NOMO-1 (cell line): ENCODE data around the gene BAZ2B.
"Not testable (repeated sequence)": the region's sequence is repeated elsewhere in the genome, so short reads cannot be mapped to it uniquely, and the experiment has no call there.

Source experiments
- DNase-seq, 2 experiments: peaks; one replicate each; lab custom pipeline; 2025; ENCODE audit not compliant: unreplicated experiment in 2 of 2; lab: John Stamatoyannopoulos, UW

Gene BAZ2B

DNA sequence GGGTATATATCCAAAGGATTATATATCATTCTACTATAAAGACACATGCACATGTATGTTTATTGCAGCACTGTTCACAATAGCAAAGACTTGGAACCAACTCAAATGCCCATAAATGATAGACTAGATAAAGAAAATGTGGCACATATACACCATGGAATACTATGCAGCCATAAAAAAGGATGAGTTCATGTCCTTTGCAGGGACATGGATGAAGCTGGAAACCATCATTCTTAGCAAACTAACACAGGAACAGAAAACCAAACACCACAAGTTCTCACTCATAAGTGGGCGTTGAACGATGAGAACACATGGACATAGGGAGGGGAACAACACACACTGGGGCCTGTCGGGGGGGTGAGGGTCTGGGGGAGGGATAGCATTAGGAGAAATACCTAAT, 254.7 kb downstream of the BAZ2B start:
- DNase-seq = not testable (repeated sequence)

DNA sequence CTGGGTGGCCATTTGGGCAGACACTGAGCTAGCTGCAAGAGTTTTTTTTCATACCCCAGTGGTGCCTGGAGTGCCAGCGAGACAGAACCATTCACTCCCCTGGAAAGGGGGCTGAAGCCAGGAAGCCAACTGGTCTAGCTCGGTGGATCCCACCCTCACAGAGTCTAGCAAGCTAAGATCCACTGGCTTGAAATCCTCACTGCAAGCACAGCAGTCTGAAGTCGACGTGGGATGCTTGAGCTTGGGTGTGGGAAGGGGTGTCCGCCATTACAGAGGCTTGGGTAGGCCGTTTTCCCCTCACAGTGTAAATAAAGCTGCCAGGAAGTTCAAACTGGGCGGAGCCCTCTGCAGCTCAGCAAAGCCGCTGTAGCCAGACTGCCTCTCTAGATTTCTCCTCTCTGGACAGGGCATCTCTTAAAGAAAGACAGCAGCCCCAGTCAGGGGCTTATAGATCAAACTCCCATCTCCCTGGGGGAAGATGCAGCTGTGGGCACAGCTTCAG, 260.2 kb downstream of the BAZ2B start:
- DNase-seq = no peak

DNA sequence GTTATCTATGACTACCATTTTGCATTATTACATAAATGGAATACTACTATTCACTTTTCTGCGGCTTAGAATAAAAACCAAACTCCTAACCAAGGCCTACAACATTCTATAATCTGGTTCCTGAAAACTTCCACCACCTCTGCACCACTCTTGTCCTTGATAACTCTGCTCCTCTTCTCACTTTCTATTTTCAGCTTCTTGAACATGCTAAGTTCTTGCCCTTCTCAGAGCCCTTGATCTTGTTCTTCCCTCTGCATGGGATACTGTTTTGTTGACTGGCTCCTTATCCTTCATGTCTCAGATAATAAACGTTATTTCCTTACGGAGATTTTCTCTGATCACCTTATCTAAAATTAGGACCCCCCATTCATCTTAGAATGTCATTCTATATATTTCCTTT, 264.4 kb downstream of the BAZ2B start:
- no peak for DNase-seq

DNA sequence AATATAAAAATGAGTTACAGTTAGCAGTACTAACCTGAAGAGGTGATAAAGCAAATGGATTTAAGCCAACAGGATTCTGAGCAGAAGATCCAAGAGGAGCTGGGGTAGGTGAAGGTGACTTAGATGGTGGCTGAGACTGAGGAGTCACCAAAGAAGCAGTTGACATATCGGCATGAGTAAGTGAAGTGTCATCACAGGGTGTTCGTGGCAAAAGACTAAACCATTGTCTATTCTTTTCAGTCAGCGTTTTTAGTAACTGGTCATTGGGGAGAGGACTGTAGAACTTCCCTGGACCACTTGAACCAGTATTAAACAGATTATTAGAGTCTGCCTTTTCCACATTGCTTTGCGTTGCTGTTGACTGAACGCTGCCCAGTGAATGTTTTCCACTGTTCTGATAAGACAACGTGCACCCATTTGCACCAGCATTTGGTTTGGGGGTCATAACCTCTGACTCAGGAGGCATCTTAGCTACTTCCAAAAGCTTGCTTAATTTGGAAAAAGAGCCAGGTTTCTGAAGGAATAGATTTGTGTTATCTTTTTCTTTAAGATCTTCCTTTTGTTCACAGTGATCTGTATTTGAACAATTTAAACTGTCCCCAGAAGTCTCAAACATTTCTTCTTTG, 266.6 kb downstream of the BAZ2B start:
- DNase-seq = no peak

DNA sequence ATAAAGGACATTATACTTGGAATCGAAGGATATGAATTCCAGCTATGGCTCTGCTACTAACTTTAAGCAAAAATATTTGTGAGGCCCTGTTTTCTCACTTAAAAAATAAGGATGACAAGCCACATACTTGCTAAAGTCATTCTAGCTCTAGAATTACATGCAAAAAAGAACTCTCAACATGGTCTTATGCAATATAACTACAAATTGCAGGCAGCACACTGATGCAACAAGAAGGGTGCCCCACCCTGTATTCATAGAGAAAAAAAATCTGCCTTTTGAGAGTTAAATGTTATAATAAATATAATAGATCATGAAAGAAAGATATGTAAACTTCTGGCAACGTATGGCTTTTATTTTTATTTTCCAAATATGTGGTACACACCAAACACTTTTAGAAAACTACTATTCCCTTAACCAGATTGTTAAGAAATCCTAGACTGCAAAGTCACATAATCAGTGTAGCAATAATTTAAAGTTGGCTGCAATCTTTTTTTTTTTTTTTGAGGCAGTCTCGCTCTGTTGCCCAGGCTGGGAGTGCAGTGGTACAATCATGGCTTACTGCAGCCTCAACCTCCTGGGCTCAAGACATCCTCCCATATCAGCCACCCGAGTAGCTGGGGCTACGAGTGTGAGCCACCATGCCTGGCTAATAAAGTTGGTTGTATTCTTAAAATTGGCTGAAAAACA, 289.6 kb downstream of the BAZ2B start:
- peak; percentile 68 to 90 for DNase-seq

DNA sequence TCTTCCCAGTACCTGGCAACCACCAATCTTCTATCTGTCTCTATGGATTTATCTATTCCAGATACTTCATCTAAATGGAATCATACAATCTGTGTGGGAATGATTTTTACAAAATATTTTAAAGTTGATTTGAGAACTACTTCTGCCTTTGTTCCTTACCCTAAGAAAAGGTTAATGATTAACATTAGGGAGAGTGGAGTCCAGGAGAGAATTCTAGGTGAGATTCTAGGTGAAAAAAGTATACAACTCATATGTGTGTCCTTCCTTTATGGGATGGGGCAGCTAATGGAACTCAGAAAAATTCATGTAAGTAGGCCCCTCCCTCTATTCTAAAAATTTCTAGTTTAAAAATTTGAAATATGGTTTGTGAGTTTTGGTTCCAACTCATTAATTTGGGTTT, 293.9 kb downstream of the BAZ2B start:
- DNase-seq = no peak

DNA sequence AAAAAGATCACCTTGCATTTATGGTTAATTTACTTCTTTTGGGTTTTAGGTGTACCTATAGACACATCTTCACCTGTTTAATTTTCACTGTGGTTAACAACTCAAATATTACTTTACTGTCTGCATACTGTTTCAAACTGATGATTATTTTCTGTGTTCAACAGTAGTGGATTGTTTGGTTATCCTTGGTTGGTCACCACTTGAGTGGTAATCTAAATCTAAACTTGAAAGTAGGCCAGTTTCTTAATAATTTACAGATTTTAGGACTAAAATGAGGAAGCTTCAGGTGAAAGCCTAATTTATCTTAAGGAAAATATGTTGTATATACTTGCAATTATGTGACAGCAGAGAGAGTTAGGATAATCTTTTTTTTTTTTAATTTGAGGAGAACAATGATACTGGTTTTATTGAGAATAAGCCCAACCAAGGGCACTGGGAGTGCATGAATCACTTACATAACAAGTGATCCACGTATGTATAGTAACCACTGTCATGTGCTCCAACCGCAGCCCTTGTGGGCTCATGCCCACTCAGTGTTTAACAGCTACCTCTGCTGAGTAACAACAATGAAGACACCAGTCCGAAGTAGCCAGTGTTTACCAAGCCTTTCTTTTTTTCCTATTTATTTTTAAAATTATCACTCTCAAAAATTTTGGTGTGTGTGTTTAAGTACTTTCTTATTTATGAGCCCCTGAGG, 298.8 kb downstream of the BAZ2B start:
- DNase-seq = no peak

DNA sequence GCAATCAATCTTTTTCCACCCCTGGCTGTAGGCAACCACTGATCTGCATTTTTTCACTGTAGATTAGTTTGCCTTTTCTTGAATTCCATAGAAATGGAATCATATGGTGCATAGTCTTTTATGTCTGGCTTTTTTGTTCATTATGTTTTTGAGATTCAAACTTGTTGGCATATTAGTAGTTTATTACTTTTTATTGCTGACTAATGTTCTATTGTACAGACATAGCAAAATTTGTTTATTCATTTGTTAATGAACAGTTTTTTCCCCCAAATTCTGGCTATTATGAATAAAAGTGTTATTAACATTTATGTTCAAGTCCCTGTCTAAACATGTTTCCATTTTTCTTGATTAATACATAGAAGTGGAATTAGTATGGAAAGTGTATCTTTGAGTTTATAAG, 308.4 kb downstream of the BAZ2B start:
- no peak for DNase-seq

DNA sequence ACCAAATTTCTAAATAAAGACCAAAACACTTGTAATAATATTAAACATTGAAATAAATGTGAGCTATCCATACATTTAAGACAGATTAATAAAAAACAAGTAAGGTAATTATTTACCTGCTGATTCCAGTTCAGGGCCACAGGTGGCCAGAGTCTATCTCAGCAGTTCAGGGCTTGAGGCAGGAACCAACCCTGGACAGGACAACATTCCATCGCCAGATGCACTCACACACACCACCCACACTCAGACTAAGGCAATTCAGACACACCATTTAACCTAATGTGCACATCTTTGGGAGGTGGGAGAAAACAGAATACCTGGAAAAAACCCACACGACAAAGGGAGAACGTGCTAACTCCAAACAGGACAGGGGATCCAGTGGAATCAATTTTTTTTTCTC, 315.8 kb downstream of the BAZ2B start:
- DNase-seq = no peak

DNA sequence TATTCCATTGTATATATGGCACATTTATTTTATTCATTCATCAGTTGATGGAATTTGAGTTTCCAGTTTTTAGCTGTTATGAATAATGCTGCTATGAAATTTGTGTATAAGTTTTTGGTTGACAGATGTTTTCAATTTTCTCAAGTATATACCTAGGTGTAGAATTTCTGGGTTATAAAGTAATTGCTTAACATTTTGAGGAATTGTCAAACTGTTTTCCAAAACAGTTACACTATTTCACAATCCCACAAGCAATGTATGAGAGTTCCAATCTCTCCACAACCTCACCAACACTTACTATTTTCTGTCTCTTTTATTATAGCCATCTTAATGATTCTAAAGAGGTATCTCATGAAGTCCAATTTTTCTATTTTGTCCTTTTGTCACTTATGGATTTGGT, 317.4 kb downstream of the BAZ2B start:
- DNase-seq = no peak

DNA sequence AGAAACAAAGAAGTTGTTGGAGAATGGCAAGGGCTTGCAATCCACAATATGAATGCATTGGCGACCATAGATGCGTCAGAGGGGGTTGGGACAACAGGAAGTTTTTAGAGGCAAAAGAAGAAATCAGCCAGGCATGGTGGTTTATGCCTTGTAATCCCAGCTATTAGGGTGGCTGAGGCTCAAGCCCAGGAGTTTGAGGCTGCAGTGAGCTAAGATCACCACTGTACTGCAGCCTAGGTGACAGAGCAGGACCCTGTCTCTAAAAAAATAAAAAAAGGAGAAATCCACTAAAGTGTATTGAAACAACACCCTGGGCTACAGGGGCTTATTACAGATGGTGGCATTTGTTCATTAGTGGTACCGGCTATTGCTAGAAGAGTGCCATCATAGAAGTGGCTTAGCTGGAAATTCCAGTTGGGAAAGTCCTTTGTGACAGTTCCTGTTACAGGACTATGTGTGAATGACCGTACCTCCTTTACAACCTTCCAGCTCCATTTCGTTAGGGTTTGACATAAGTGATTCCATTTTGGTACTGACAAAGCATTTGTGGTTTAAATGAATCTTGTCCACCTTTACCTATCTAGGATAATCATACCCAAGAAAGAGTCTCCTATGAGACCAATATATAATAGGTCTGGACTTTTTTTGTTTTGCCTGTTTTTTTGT, 319.2 kb downstream of the BAZ2B start:
- DNase-seq = no peak

DNA sequence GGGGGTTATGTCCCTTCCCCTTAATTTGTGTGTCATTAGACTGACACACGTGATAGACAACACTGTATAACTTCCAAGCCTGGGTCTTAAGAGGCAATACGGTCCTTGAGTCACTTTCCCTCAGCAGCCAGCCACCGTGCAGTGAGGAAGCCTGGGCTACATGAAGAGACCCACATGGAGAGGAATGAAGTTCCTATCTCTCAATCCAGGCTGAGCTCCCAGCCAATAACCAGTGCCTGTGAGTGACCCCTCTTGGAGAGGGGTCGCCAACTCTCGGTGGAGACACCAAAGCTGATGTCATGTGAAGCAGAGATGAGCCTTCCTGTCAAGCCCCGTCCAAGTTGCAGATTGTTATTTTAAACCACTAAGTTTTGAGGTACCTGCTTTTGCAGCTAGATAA, 324.2 kb downstream of the BAZ2B start:
- no peak for DNase-seq

DNA sequence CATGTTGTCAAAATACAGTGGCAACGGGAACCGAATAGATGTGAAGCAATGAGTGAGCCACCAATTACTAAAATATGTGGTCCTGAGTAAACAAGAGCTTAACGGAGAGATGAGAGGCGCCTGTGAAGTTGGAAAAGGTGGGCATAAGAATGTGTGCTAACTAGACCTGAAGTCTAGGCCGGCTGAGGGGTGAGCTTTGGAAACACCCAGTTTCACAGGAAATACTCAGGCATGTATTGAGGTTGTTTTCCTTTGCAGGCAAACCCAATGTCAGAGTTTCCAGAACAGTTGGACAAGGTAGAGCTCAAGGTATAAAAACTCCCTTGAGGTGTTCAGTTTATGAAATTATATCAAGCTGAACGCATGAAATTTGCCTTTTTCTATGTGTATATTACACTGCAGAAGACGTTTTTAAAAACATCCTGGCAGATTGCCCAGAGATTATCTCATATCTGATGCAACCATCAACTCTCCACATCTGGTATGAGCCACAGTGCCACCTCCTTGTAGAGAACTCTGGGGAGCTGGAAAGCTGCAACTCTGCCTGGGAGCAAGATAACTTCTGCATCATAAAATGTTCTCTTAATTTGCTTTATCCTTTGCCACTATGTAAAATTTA, 325.9 kb downstream of the BAZ2B start:
- peak; percentile 43 to 71 for DNase-seq

DNA sequence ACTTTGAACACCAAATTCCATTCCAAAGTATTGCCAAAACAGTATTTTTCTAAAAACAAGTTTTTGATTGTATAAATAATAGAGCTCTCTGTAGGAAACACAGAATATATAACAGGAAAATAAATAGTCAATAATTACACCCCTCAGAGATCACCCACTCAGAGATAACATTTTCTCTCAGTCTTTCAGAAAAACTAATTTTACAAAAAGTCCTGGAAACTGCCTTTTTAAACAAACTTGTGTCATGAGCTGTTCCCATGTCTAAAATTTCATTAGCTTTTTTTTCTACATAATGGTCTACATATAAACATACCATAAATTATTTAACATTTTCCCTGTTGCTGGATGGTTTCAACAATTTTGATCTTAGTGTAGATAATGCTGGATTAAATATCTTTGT, 328.6 kb downstream of the BAZ2B start:
- DNase-seq = no peak

DNA sequence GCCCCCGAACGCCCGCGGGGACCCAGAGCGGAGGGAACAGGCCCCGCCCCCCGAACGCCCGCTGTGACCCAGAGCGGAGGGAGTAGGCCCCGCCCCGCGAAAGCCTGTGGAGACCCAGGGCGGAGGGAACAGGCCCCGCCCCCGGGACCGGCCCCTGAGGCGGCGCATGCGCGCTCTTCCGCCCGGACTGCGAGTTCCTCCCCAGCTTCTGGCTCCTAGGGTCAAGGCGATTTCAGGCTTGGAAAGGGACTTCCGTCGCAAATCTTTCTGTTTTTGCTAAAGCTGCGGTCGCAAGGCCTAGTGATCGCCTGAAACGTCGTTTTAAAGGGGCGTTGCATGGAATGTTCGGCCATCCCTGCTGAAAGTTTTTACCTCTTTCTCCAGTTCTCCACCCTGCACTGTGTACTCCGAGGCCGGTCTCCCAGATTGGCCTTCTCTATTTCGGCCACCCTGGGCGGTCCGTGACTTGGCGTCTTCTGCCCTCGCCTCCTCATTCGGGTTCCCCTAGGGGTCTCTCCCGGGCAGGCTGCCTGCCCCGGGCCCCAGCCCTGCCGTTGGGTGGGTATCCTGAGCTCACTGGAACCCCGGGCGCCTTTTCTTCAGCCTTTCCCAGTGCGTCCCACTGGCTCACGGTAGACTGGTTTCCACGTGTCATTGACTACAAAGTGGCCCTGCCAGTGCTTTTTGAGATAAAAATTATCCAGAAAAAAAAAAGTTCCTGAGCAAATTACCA, 329.5 kb downstream of the BAZ2B start:
- DNase-seq = peak; percentile 97

DNA sequence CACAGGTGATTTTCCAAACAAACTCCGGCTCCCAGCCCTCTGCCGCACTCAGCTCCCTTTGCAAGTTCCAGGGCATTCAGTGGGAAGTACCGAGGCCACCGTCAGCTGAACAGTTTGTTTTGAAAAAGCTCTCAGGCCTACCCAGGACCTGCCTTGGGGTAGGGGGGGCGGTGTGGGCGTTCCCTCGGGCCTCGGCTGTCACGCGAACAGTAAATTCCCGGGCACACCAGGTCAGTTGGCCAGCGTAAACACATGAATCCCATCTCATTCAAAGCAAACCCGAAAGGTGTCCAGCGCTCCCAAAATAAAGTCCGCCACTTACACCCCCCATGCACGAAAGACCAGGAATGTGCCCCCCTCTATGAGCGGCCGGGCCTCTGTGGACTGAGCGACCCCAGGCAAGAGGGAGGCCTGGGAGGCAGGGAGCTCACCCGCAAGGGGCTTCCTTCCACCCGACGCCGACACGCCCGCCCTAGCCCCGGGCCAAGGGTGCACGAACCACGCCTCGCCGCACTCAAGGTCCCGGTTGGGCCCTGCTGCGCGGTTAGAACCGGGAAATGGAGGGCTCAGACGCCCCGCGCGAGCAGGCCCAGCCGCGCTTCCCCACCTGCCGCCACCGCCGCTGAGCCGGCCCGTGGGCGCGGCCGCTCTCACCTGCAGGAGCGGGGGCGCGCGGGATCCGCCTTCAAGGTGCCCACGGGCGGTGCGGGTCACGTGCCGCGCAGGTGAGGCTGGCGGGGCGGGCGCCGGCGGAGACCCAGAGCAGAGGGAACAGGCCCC, 330.2 kb downstream of the BAZ2B start, which contains the start of gene WDSUB1:
WDSUB1 (minus strand) TSS at position 775 of the 780 bp plus-strand sequence. CDS start 3,634 bp downstream, outside the sequence.
- DNase-seq = peak; percentile 26 to 40

DNA sequence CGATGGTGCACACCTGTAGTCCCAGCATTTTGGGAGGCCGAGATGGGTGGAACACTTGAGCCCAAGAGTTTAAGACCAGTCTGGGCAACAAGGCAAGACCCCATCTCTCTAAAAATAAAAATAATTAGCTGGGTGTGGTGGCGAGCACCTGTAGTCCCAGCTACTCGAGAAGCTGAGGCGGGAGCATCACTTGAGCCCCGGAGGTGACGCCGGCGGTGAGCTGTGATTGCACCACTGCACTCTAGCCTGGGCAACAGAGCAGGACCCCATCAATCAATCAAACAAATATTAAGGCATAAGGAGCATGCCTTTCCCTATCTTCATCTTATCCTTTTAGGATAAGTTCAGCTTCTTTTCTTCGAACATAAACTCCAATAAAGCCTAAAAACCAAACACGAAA, 330.9 kb downstream of the BAZ2B start:
- no peak for DNase-seq

DNA sequence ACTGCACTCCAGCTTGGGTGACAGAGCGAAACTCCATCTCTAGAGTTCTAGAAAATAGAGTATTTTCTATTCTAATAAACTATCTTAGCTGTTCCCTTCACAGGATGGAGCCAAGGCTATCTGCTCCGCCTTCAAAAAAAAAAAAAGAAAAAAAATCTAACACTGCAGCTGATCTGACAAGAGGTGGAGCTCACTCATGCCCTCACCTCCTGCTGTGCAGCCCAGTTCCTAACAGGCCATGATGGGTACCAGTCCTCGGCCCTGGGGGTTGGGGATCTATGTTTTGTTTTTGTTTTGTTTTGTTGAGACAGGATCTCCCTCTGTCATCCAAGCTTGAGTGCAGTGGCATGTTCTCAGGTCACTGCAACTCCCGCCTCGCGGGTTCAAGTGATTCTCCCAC, 332.8 kb downstream of the BAZ2B start:
- no peak for DNase-seq

DNA sequence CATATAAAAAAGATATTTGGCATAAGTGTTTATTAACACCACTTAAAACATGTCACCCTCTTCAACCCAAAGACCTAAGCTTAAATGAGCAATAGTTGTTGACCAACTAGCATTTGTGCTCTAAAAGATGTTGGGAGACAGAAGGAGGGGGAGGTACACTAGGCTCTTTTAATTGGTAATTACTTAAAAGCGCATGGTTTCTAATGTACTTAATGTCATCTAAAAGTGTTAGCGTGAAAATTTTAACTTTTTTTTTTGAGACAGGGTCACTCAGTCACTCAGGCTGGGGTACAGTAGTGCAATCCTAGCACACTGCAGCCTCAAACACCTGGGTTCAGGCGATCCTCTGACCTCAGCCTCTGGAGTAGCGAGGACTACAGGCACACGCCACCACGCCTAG, 335.3 kb downstream of the BAZ2B start:
- no peak for DNase-seq
